NCI-H345 treated with DMSO at 0.1 percent for 48 hours (cell line): ENCODE data around the gene TANK.
"Not testable (repeated sequence)": the region's sequence is repeated elsewhere in the genome, so short reads cannot be mapped to it uniquely, and the experiment has no call there.

Experiments used
- DNase-seq: peaks from one replicate; lab custom pipeline; 2025; ENCODE audit not compliant: unreplicated experiment; lab: John Stamatoyannopoulos, UW

The TANK gene

GRCh38 chr2:161166538-161167409 is 6.5 kb downstream of the TANK start:
- DNase-seq: no peak

GRCh38 chr2:161169335-161169734 is 9.1 kb downstream of the TANK start:
- no peak for DNase-seq

- DNase-seq: no peak
Observed at GRCh38 chr2:161170377-161170776, 10.1 kb downstream of the TANK start.

DNA sequence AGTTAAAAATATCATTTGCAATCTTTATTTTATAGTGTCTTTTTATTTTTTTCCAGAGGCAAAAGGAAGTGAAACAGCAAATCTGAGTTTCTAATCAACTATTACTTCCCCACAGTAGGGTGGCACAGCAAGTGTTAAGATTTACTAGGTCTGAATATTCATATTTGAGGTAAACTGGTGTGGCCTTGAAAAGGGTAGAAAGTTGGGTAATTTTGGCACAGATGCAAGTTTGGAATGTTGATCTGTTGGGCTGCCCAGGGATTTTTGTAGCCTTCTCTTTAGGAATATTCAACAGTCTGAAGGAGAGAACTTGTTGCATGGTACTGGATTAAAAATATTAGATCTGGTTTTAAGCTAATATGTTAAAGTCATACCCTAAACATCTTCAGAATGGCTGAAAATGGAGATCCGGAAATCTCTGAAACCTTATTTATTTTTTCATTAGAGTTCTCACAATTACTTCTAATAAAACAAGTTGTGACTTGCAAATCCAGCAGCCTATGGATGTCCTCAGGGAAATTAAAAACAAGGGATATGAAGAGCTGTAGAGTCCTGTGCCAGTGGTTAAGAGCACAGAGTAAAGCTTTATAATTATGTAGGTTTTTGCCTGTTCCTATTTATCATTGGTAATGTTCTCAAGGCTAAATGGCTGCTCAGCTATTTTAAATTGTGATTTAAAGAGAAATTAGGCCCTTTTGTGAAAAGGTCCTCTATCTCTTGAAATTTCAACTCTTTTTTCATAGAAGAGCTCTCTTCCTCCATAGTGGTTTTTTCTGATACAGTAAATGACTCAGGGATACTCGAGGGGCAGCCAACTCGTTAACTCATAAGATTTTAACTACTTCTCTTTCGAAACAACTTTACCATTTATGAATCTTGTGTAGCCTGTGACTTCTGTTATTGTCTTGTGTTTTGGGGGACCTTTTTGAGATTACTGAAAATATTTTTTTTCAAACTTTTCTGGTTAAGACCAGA is 11.0 kb downstream of the TANK start:
- no peak for DNase-seq

GRCh38 chr2:161172901-161173540 is 12.8 kb downstream of the TANK start:
- no peak for DNase-seq

- DNase-seq: no peak
Observed at GRCh38 chr2:161173541-161174194, 13.4 kb downstream of the TANK start.

DNA sequence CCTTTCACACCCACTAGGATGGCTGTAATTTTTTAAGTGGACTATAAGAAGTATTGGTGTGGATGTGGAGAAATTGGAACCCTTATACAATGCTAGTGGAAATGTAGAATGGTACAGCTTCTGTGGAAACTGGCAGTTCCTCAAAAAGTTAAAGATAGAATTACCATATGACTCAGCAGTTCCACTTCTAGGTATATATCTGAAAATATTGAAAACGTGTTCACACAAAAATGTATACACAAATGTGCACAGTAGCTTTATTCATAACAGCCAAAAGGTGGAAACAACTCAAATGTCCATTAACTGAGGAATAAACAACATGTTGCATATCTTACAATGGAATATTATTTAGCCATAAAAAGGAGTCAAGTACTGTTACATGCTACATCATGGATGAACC is 17.7 kb downstream of the TANK start:
- no peak for DNase-seq

GRCh38 chr2:161178756-161179155 is 18.5 kb downstream of the TANK start:
- no peak for DNase-seq

DNA sequence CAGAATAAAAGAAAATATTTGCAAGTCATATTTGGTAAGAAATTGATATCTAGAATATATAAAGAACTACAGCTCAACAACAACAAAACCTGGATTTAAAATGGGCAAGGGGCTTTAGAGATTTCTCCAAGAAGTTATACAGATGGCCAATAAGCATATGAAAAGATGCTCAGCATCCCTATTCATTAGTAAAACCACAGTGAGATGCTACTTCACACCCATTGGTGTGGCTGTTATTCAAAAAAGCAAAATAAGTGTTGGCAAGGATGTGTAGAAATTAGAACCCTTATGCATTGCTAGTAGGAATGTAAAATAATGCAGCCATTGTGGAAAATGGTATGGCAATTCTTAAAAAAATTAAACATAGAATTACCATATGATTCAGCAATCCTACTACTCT is 29.8 kb downstream of the TANK start:
- DNase-seq: no peak

DNA sequence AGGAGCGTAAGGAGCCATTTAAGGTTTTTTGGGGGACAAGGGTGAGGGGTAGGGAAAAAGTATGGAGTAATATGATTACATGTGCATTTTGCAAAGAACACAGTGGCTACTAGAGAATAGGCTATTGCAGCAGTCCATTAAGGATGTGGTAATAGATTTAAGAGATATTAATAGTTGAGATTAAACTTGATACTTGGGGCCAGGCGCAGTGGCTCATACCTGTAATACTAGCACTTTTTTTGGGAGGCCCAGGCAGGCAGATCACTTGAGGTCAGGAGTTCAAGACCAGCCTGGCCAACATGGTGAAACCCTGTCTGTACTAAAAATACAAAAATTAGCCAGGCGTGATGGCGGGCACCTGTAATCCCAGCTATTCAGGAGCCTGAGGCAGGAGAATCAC is 35.4 kb downstream of the TANK start:
- not testable (repeated sequence) for DNase-seq

GRCh38 chr2:161199912-161200701 is 39.9 kb downstream of the TANK start:
- no peak for DNase-seq

GRCh38 chr2:161204846-161205245 is 44.6 kb downstream of the TANK start:
- no peak for DNase-seq

DNA sequence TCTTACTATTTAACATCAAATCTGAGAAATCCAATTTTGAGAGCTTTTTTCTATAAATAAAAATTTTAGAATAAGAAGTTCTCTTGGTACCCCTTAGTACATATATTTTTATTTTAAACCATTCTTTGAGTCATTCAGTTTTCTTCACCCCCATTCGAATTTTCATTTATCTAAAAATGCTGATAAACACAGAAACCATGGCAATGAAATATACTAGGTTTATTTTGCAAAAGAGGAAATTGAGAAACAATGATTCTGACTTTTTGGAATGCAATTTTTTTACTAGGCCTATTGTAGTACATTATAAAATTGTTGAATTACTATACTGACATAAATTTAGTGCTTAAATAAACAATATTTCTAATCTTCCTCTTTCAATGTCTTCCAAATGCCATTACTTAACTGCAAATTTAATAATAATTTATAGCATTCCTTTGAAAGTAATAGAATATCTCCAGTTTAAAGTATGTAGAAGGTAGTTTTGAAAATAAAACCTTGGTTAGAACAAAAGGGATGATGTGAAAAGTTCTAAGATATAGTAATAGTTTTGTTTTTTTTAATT is 46.3 kb downstream of the TANK start:
- no peak for DNase-seq

- no peak for DNase-seq
Observed at GRCh38 chr2:161207941-161208340, 47.7 kb downstream of the TANK start.

DNA sequence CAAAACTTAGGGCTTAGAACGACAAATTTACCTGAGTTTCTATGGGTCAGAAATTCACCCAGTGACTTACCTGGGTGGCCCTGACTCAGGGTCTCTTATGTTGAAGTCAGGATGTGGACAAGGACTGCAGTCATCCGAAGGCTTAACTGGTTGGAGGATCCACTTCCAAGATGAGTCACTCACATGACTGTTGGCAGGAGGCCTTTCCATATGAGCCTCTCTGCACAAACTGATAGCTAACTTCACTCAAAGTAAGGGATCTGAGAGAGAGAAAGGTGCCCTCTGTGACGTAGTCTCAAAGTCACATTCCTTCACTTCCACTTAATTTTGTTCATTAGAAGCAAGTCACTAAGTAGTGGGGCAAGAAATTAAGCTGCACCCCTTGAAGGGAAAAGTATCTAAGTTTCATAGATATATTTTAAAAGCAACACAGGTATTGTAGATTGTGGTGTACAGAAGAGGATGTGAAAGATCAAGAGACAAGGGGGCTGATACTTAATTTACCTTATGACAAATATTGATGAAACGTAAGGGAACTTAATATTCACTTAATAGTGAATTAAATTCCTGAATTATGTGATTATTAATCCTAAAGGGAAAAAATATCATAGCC is 48.4 kb downstream of the TANK start:
- DNase-seq: no peak

GRCh38 chr2:161209902-161210301 is 49.7 kb downstream of the TANK start:
- DNase-seq: no peak

GRCh38 chr2:161217597-161218185 is 57.5 kb downstream of the TANK start:
- DNase-seq: no peak

- DNase-seq: no peak
Observed at GRCh38 chr2:161219211-161219610, 59.0 kb downstream of the TANK start.
